ENCODE measurements around the gene DNAJC21.

DNA sequence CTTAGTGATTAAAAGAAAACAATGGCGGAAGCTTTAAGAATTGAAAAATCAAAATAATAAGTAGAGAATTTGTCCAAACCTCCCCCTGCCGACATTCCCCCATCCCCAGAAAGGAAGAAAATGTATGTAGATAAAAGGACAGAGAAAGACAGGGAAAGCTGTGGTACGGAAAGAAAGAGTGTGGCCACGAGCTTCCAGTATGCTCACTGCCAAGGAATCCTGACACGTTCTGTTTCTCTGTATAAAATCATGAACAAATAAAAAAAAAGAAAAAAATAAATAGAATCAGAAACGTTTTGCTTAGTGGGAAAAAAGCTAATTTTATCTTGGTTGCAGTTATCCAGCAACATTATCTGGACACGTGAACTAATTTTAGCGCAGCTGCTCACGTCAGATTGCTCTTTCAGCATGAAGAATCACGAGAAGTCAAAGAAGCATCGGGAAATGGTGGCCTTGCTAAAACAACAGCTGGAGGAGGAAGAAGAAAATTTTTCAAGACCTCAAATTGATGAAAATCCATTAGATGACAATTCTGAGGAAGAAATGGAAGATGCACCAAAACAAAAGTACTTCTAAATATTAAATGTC, 15.2 kb downstream of the DNAJC21 start:
- TF ChIP-seq REST (IDR thresholded peaks at IDR 0.05): no peak
- TF ChIP-seq YY1 (IDR thresholded peaks at IDR 0.05): no peak
- TF ChIP-seq, protein P1, sequence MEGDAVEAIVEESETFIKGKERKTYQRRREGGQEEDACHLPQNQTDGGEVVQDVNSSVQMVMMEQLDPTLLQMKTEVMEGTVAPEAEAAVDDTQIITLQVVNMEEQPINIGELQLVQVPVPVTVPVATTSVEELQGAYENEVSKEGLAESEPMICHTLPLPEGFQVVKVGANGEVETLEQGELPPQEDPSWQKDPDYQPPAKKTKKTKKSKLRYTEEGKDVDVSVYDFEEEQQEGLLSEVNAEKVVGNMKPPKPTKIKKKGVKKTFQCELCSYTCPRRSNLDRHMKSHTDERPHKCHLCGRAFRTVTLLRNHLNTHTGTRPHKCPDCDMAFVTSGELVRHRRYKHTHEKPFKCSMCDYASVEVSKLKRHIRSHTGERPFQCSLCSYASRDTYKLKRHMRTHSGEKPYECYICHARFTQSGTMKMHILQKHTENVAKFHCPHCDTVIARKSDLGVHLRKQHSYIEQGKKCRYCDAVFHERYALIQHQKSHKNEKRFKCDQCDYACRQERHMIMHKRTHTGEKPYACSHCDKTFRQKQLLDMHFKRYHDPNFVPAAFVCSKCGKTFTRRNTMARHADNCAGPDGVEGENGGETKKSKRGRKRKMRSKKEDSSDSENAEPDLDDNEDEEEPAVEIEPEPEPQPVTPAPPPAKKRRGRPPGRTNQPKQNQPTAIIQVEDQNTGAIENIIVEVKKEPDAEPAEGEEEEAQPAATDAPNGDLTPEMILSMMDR (IDR thresholded peaks at IDR 0.05; ENCODE audit: low read depth, low read length, missing input control): no peak
- TF ChIP-seq ATF3 (IDR thresholded peaks at IDR 0.05): no peak
- TF ChIP-seq GABPA (IDR thresholded peaks at IDR 0.05 in 1 of 2, conservative IDR thresholded peaks at IDR 0.05 in 1 of 2): no peak
- no peak for TF ChIP-seq RAD21 (IDR thresholded peaks at IDR 0.05)
- TF ChIP-seq FOXA1 (IDR thresholded peaks at IDR 0.05): no peak
- TF ChIP-seq TAF1 (conservative IDR thresholded peaks at IDR 0.05): no peak
- TF ChIP-seq EGR1 (IDR thresholded peaks at IDR 0.05; ENCODE audit: low read depth in 2 of 2): no peak
- TF ChIP-seq JUND (IDR thresholded peaks at IDR 0.05): no peak
- TF ChIP-seq MAX (IDR thresholded peaks at IDR 0.05): no peak
- TF ChIP-seq, protein P2, sequence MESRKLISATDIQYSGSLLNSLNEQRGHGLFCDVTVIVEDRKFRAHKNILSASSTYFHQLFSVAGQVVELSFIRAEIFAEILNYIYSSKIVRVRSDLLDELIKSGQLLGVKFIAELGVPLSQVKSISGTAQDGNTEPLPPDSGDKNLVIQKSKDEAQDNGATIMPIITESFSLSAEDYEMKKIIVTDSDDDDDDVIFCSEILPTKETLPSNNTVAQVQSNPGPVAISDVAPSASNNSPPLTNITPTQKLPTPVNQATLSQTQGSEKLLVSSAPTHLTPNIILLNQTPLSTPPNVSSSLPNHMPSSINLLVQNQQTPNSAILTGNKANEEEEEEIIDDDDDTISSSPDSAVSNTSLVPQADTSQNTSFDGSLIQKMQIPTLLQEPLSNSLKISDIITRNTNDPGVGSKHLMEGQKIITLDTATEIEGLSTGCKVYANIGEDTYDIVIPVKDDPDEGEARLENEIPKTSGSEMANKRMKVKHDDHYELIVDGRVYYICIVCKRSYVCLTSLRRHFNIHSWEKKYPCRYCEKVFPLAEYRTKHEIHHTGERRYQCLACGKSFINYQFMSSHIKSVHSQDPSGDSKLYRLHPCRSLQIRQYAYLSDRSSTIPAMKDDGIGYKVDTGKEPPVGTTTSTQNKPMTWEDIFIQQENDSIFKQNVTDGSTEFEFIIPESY (IDR thresholded peaks at IDR 0.05): no peak
